Osteoblast (primary cell): Measurements from ENCODE around the gene SORCS2. TPM values are rescaled to one million over a fixed set of nuclear protein-coding genes. Genes with fewer than 3 reads are reported as not detected.

Experiments
- DNase-seq: peaks from one replicate; pipeline ENCODE4 v3.0.0; 2011; ENCODE audit warnings: low spot score, mixed read lengths; ENCODE audit not compliant: insufficient read length; ENCODE audit errors: missing footprints
- H2AFZ ChIP-seq: 2 replicates; pipeline ENCODE4 v1.6.0; 2011; ENCODE audit warnings: mild to moderate bottlenecking, low read length
- H3K27ac ChIP-seq: 2 replicates; pipeline ENCODE4 v1.5.1; 2011; ENCODE audit warnings: mild to moderate bottlenecking, low read depth, low read length, moderate library complexity
- H3K27me3 ChIP-seq: 2 replicates; pipeline ENCODE4 v1.6.0; 2012; ENCODE audit warnings: mild to moderate bottlenecking, control low read depth, inconsistent platforms, low read length, moderate library complexity; ENCODE audit not compliant: insufficient read depth
- H3K36me3 ChIP-seq: 2 replicates; pipeline ENCODE4 v1.5.1; 2011; ENCODE audit warnings: mild to moderate bottlenecking, low read length, control low read depth, moderate library complexity; ENCODE audit not compliant: insufficient read depth
- H3K4me1 ChIP-seq: 2 replicates; pipeline ENCODE4 v1.5.1; 2011; ENCODE audit warnings: mild to moderate bottlenecking, low read length, control low read depth, moderate library complexity; ENCODE audit not compliant: insufficient read depth
- H3K4me2 ChIP-seq: 2 replicates; pipeline ENCODE4 v1.6.0; 2011; ENCODE audit warnings: mild to moderate bottlenecking, low read length; ENCODE audit not compliant: insufficient read depth
- H3K4me3 ChIP-seq: fragments of 200-600 bp; sonication (generic); 3 replicates; pipeline ENCODE4 v1.5.1; 2012; ENCODE audit warnings: mild to moderate bottlenecking, low read length, inconsistent platforms; ENCODE audit not compliant: insufficient read depth
- H3K79me2 ChIP-seq: 2 replicates; pipeline ENCODE4 v1.6.0; 2012; ENCODE audit warnings: mild to moderate bottlenecking, low read length, control low read depth, inconsistent platforms; ENCODE audit not compliant: insufficient read depth
- H3K9me3 ChIP-seq: 2 replicates; pipeline ENCODE4 v1.5.1; 2011; ENCODE audit warnings: low read depth, low read length, control low read depth
- H4K20me1 ChIP-seq: 2 replicates; pipeline ENCODE4 v1.6.0; 2012; ENCODE audit warnings: mild to moderate bottlenecking, low read length, control low read depth; ENCODE audit not compliant: insufficient read depth
- CTCF ChIP-seq: IDR thresholded peaks from 2 replicates; pipeline ENCODE4 v1.5.1; 2011; ENCODE audit warnings: mild to moderate bottlenecking, low read depth, low read length, moderate library complexity; ENCODE audit errors: extremely low read depth
- total RNA-seq: library from RNA; depleted of rRNA; stranded (reverse); fragments of >200 nt; gene quantifications from 2 replicates; pipeline ENCODE4 v1.2.3, GENCODE V29; 2012

Gene SORCS2
- total RNA-seq, 1 donor = 9.0 TPM

GRCh38 chr4:7154351-7154981 lies 37.9 kb upstream of the SORCS2 start:
- TF ChIP-seq CTCF = no peak
- H3K27me3 ChIP-seq = peaks cover 24% of the 10 kb centered on the region
- peak; percentile 86 for DNase-seq

GRCh38 chr4:7155590-7156071 lies 36.7 kb upstream of the SORCS2 start:
- no peak for TF ChIP-seq CTCF
- H3K27ac ChIP-seq = no peak overlapping the region
- no peaks in the 10 kb centered on the region for H3K79me2 ChIP-seq
- no peaks in the 10 kb centered on the region for H3K4me1 ChIP-seq
- H3K9me3 ChIP-seq = no peaks in the 10 kb centered on the region
- no peak overlapping the region for H3K4me3 ChIP-seq
- H2AFZ ChIP-seq = no peak overlapping the region
- peak; percentile 85 for DNase-seq
- no peaks in the 10 kb centered on the region for H4K20me1 ChIP-seq
- no peak overlapping the region for H3K4me2 ChIP-seq
- H3K36me3 ChIP-seq = no peaks in the 10 kb centered on the region
- H3K27me3 ChIP-seq = peaks cover 14% of the 10 kb centered on the region

More at GRCh38 chr4:7154351-7154981, 37.9 kb upstream of the SORCS2 start:
- no peaks in the 10 kb centered on the region for H3K36me3 ChIP-seq
- H2AFZ ChIP-seq = no peak overlapping the region
- H3K9me3 ChIP-seq = no peaks in the 10 kb centered on the region
- no peaks in the 10 kb centered on the region for H4K20me1 ChIP-seq
- no peak overlapping the region for H3K27ac ChIP-seq
- H3K4me1 ChIP-seq = no peaks in the 10 kb centered on the region
- no peak overlapping the region for H3K4me3 ChIP-seq
- H3K79me2 ChIP-seq = no peaks in the 10 kb centered on the region
- H3K4me2 ChIP-seq = no peak overlapping the region

- H2AFZ ChIP-seq = no peak overlapping the region
- no peak for TF ChIP-seq CTCF
- no peak overlapping the region for H3K4me2 ChIP-seq
- H3K79me2 ChIP-seq = no peaks in the 10 kb centered on the region
- no peak overlapping the region for H3K27ac ChIP-seq
- H3K27me3 ChIP-seq = peaks cover 14% of the 10 kb centered on the region
- peak; percentile 14 for DNase-seq
- no peak overlapping the region for H3K4me3 ChIP-seq
- no peaks in the 10 kb centered on the region for H3K36me3 ChIP-seq
- no peaks in the 10 kb centered on the region for H3K9me3 ChIP-seq
- no peaks in the 10 kb centered on the region for H4K20me1 ChIP-seq
- H3K4me1 ChIP-seq = peaks cover 2% of the 10 kb centered on the region
These were observed 36.0 kb upstream of the SORCS2 start for GRCh38 chr4:7156328-7156727.

GRCh38 chr4:7156761-7157488 lies 35.4 kb upstream of the SORCS2 start:
- Histone ChIP-seq H3K4me3 (no peak overlapping the region), H3K27me3 (peaks cover 14% of the 10 kb centered on the region), H2AFZ (no peak overlapping the region), H4K20me1 (no peaks in the 10 kb centered on the region), H3K9me3 (no peaks in the 10 kb centered on the region), H3K4me1 (peaks cover 7% of the 10 kb centered on the region), H3K27ac (no peak overlapping the region), H3K79me2 (no peaks in the 10 kb centered on the region), H3K4me2 (no peak overlapping the region), H3K36me3 (no peaks in the 10 kb centered on the region)
- TF ChIP-seq CTCF = peak; percentile 67
- DNase-seq = peak; percentile 91
